ENCODE data around the gene SLC35D3. TPM values are rescaled to one million over a fixed set of nuclear protein-coding genes. Genes with fewer than 3 reads are reported as not detected.
"Not testable (repeated sequence)": the region's sequence is repeated elsewhere in the genome, so short reads cannot be mapped to it uniquely, and the experiment has no call there.

Gene SLC35D3
- total RNA-seq, 1 experiment from 2014 or later = not detected

DNA sequence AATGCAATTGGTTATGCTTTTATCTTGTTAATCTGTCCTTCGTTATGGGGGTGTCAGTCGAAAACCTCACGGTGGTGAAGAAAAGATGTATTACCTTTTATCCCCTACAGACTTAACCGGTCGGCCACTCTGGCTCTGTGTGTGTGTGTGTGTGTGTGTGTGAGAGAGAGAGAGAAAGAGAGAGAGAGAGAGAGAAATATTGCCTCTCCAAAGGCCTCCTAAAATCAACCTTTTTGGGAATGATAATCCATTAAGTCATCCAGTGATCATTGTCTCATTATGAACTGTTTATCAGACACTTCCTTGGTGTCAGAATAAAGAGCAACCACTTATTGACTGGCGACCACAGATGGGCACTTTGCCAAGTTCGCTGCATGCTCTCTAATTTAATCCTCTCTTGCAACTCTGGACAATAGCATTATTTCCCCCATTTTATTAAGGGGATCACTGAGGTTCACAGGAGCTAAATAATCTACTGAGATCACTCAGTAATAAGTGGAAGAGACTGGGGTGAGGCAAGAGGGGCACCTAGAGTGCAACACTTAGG is 30.7 kb downstream of the SLC35D3 start:
- Histone ChIP-seq H3K4me3 (no peak overlapping the region), H3K9me3 (no peaks in the 10 kb centered on the region), H3K27me3 (no peaks in the 10 kb centered on the region), H3K36me3 (no peaks in the 10 kb centered on the region)
- DNase-seq = no peak

DNA sequence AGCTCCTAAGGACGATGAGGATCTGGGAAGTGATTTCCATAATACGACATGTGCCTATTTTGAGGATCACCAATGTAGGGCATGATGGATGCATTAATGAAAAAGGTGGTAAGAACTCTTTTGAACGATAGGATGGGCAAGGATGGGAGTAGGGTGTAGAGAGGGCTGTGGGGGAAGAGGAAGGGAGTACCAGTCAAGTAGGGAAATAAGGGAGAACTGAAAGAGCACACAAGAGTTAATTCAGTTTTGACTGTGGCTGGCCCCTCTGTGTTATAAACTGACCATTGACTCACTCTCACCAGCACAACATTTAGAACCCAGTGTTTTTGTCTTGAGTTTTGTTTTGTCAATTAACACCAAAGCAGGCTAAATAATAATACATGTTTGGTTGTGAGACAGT is 33.0 kb downstream of the SLC35D3 start:
- no peak for DNase-seq
- no peaks in the 10 kb centered on the region for H3K9me3 ChIP-seq

DNA sequence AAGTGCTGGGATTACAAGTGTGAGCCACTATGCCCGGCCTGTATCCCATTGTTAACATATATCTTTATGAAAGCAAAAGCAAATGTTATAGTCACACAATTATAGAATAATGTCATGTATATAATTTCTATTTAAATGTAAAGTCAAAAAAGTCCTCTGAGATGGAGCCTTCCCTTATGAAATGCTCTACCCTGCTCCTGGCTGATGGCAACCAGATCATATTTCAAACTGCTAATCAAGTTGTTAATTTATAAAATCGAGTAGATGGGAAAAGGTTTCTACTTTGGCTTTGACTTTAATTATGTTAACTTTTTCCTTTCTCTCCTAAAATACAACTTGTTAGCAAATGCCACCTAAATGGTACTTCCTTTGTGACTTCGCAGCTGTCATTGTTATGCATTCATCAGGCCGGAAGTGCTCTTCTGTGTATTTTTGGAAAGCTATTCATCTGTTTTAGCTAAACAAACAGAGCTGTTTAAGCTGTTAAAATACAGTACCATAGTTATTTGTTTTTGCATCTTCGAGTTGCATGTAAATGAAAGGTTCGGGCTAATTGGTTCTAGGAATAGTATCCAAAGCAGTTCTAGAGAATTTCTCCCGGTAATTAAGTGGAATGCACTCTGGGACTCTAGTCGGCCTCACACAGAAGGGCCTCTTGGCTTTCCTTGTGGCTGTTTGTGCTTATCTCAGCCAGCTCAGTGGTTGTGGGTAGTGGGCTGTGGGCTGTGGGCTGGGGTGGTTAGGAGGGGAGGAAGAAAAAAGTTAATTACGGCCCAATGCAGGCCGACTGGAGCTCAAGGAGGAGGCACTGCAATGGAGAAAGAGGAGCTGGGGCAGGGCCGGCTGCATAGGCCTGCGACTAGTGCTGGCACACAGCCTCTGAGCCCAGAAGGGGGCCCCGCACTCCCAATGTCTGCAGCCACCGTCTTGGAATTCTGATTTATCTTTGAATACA is 34.8 kb downstream of the SLC35D3 start:
- no peak for DNase-seq
- H3K9me3 ChIP-seq = no peaks in the 10 kb centered on the region
- no peaks in the 10 kb centered on the region for H3K27me3 ChIP-seq
- H3K36me3 ChIP-seq = no peaks in the 10 kb centered on the region
- H3K4me3 ChIP-seq = no peak overlapping the region

More for the DNA sequence above, 33.0 kb downstream of the SLC35D3 start:
- H3K36me3 ChIP-seq = no peaks in the 10 kb centered on the region
- no peaks in the 10 kb centered on the region for H3K27me3 ChIP-seq
- no peak overlapping the region for H3K4me3 ChIP-seq

DNA sequence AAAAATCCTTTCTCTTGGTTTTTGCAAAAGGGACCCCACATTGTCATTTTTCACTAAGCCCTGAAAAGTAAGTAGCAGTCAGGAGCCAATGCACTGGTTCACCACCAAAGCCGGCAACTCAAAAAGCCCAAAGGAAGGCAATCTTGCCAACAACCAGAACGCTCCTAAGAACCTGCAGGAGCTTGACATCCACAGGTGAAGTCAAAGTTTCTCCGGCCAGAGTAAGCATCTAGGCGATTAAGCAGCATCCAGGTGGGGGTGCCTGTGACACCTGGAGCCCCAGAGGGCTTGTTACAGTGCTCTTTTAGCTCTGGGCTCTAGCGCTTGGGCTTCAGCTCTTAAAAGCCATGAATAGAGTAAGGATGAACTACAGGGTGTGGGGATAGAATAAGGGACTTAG is 36.1 kb downstream of the SLC35D3 start:
- Histone ChIP-seq H3K4me3 (no peak overlapping the region), H3K9me3 (no peaks in the 10 kb centered on the region), H3K27me3 (no peaks in the 10 kb centered on the region), H3K36me3 (no peaks in the 10 kb centered on the region)
- DNase-seq = no peak

DNA sequence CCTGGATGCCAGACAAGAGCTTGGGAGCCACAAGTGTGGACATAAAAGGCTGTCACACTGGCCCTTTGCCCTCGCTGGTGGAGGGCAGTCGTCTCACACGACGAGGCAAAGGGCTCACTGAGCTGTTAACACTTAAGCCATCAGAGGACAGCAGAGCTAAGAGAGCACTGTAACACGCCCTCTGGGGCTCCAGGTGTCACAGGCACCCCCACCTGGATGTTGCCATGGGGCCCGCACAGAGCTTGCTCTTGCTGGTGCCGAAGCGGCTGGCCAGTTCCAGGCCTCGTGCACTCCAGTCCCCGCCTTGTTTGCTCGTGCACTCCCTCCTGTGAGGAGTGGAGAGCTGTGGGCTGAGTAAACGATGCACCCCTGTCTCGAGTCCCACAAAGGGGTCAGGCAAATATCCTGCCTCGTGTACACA is 37.4 kb downstream of the SLC35D3 start:
- DNase-seq = no peak
- no peaks in the 10 kb centered on the region for H3K36me3 ChIP-seq
- no peaks in the 10 kb centered on the region for H3K27me3 ChIP-seq
- H3K4me3 ChIP-seq = no peak overlapping the region
- no peaks in the 10 kb centered on the region for H3K9me3 ChIP-seq

DNA sequence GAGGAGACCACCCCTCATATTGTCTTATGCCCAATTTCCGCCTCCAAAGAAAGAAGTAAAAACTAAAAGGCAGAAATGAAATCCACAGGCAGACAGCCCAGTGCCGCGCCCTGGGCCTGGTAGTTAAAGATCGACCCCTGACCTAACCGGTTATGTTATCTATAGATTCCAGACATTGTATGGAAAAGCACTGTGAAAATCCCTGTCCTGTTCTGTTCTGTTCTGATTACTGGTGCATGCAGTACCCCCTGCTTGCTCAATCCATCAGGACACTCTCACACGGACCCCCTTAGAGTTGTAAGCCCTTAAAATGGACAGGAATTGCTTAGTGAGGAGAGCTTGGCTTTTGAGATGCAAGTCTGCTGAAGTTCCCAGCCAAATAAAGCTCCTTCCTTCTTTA is 37.8 kb downstream of the SLC35D3 start:
- H3K27me3 ChIP-seq, DNase-seq, H3K4me3 ChIP-seq, H3K36me3 ChIP-seq, H3K9me3 ChIP-seq: not testable (repeated sequence)

DNA sequence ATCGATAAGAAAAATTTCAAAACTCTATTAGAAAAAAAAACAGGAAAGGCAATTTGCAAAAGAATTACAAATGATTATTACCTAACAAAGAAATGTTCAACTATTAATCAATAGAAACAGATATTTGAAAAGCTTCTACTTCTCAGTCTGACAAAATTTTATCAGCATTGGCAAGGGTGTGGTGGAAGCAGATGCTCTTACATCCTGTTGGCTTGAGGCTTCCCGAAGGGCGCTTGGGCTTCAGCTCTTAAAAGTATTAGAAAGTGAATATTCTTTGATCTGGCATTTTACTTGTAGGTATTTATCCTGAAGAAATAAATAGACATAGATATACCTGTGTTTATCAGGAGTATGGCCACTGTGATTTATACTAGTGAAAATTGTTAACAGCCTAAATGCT is 38.7 kb downstream of the SLC35D3 start:
- Histone ChIP-seq H3K4me3 (no peak overlapping the region), H3K27me3 (no peaks in the 10 kb centered on the region), H3K36me3 (no peaks in the 10 kb centered on the region), H3K9me3 (no peaks in the 10 kb centered on the region)
- no peak for DNase-seq

DNA sequence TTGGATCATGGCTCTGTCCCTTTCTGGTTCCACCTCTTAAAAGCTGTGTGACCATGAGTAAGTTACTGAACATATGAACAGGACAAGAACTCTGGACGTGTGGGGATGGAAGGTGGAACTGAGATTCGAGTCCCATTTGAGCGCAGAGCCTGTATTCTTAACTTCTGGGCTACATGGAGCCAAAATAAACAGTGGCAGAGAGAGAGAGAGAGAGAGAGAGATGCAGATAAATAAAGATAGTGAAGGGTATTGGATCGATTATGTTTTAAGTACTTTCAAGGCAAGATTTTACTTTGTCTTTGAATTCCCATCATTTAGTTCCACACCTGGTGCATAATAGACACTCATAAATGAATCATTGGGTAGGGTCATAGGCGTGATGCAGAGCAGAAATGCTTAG is 39.7 kb downstream of the SLC35D3 start:
- H3K9me3 ChIP-seq = no peaks in the 10 kb centered on the region
- no peak overlapping the region for H3K4me3 ChIP-seq
- DNase-seq = no peak
- H3K27me3 ChIP-seq = no peaks in the 10 kb centered on the region
- no peaks in the 10 kb centered on the region for H3K36me3 ChIP-seq

DNA sequence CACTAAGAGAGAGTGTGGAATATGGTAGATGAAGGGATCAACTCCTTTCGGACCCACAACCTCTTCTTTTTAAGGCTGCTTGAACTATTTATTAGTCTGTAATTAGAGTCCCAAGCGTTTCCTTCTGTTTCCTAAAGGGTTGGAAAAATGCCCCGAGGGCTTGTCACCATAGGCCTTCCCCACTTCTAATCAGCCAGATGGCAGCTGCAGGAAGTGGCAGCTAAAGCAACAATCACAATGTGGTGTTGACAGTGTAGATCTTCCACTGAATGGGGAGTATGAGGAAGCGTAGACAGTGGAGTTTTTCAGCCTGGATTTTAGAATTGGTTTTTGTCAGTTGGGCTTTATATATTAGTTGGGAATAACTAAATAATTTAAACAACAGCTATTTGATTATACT is 40.6 kb downstream of the SLC35D3 start:
- DNase-seq = no peak
- Histone ChIP-seq H3K4me3 (no peak overlapping the region), H3K9me3 (no peaks in the 10 kb centered on the region), H3K36me3 (no peaks in the 10 kb centered on the region), H3K27me3 (no peaks in the 10 kb centered on the region)

DNA sequence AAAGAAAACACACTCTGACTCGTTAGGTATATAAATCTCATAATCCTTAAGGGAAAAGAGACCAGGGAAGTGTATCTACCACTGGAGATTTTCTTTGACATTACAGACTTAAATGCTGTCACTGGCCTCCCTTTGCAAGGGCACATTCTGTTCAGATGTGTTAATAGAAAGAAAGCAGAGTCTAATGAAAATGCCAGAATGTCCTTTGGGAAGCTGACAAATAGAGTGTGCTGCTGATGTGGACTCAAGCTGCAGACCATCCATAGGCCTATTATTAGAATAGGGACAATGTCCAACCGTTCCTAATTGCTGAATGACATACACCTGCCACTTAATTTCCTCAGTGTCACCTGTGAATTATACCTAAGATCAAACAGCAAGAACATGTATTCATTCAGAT is 41.2 kb downstream of the SLC35D3 start:
- Histone ChIP-seq H3K27me3 (no peaks in the 10 kb centered on the region), H3K4me3 (no peak overlapping the region), H3K36me3 (no peaks in the 10 kb centered on the region), H3K9me3 (no peaks in the 10 kb centered on the region)
- no peak for DNase-seq

DNA sequence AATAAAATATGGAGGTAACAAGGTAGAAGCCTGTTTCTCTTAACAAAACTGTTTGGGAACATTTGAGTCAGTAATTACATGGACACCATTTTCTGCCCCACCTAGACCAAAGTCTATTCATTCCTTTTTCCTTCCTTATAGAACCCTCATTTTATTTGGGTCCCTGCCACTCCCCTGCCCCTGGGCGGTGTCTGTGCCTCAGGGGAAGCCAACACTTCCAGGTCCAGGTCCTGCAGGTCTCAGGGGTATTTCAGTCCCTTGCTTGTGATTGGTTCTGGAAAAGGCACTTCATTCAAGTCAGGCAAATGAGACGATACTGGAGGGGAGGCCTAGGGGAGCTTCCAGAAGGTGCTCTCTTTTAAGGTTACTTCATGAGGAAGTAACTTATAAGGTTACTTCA is 42.3 kb downstream of the SLC35D3 start:
- Histone ChIP-seq H3K9me3 (no peaks in the 10 kb centered on the region), H3K36me3 (no peaks in the 10 kb centered on the region), H3K4me3 (no peak overlapping the region), H3K27me3 (no peaks in the 10 kb centered on the region)
- DNase-seq = no peak

DNA sequence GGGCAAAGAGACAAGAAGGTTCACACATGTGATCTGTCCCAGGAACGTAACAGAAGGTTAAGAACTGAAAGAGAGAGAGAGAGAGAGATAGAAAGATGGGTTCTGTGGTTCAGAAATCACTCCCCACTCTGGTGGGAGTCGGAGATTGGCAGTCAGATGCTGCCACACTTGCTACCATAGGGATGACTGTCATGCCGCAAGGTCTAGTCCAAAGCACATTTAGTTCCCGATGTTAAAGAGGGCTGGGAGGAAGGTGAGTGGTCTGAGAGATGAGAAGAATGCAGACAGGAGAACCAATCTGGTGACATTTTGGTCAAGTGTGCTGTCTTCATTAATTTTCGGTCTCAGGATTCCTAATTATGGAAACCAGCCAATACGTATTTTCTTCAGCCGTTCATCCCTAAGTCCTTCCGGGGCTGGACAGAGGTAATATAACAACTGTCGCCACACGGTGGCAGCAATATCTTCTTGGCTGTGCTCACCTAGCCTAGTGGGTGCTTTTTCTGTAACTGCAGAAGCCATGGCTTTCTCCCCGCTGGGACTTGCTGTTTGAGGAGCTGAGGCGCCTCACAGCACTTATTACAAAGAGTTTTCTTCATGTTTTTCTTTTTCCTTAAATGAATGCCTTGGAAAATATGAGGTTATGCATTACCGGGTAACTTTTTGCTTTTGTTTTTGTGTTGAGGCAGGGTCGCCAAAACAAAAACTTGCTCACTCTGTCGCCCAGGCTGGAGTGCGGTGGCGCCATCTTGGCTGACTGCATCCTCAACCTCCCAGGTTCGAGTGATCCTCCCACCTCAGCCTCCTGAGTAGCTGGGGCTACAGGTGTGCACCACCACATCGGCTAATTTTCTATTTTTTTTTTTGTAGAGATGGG is 46.0 kb downstream of the SLC35D3 start:
- no peaks in the 10 kb centered on the region for H3K9me3 ChIP-seq
- peak; percentile 61 for DNase-seq

DNA sequence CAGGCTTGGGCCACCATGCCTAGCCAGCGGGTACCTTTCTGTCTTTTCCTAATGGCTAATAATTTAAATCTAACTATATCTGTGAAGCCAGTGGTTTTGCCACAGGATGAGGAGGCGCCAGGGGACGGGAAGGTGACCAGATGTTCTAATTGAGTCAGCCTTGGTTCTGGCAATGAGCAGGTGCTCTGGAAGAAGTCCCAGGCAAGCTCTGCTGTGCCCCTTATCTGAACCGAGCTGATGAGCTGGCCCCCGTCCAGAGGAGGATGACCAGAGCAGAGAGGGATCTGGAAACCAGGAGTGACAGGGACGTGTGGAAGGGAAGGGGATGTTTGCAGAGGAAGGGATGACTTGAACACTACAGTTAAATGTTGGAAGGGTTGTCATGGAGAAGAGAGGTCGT is 46.7 kb downstream of the SLC35D3 start:
- no peaks in the 10 kb centered on the region for H3K9me3 ChIP-seq
- no peaks in the 10 kb centered on the region for H3K36me3 ChIP-seq
- no peaks in the 10 kb centered on the region for H3K27me3 ChIP-seq
- no peak for DNase-seq
- H3K4me3 ChIP-seq = no peak overlapping the region

More for the DNA sequence above, 46.0 kb downstream of the SLC35D3 start:
- H3K36me3 ChIP-seq = no peaks in the 10 kb centered on the region
- H3K27me3 ChIP-seq = no peaks in the 10 kb centered on the region
- H3K4me3 ChIP-seq = no peak overlapping the region

DNA sequence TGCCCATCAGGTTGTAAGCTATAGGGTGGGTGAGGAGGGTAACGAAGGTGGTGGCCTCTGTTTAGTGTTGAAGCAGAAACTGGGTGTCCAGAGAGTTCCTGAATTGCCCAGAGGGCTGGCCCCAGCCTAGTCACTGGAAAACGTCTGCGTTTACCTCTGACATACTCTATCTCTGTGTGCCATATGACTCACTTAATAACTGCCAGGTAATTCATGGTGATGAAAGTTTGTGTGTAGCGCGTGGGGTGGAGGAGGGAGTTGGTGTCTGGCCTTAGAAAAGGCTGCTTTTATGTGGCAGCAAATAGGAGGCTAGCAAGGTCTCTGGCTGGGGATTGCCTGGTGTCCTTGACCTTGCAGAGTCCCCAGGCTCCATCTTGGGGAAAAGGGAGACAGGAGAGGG is 47.3 kb downstream of the SLC35D3 start:
- no peaks in the 10 kb centered on the region for H3K27me3 ChIP-seq
- H3K4me3 ChIP-seq = no peak overlapping the region
- H3K9me3 ChIP-seq = no peaks in the 10 kb centered on the region
- no peak for DNase-seq
- H3K36me3 ChIP-seq = no peaks in the 10 kb centered on the region

DNA sequence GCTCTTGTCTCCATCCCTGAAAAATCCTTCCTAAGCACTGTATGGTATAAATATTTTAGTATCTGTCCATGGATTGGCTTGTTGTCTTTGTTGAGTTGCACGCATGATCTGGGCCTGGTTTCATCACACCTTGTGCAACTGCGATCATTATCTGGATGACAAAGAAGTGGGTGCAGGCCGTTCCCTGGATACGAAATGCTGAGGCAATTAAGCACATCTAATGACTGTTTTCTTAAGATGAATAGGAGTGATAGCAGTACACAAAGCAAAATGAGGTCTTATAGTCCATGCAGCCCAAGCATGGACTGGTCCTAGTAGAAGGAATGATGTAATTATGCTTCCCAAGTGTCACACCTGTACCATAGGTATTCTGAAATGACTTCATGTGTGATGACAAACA is 47.8 kb downstream of the SLC35D3 start:
- no peak for DNase-seq
- Histone ChIP-seq H3K27me3 (no peaks in the 10 kb centered on the region), H3K4me3 (no peak overlapping the region), H3K9me3 (no peaks in the 10 kb centered on the region), H3K36me3 (no peaks in the 10 kb centered on the region)

DNA sequence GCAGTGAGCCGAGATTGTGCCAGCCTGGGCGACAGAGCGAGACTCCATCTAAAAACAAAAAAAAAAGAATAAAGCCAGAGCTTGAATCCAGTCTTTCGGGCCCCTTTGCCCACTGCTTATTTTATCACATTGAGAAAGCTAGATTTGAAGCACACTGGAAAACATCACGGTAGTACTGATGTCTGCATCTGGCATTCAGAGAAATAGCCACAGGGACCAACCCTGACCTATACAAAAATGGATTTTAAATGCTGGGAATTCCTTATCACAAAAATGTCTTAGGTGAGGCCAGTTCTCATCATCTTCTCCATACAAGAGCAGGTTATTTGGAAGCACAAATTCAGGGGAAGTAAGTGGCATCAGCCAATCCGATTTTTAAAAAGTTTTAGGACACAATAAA is 49.5 kb downstream of the SLC35D3 start:
- Histone ChIP-seq H3K9me3 (no peaks in the 10 kb centered on the region), H3K36me3 (no peaks in the 10 kb centered on the region), H3K4me3 (no peak overlapping the region), H3K27me3 (no peaks in the 10 kb centered on the region)
- no peak for DNase-seq

DNA sequence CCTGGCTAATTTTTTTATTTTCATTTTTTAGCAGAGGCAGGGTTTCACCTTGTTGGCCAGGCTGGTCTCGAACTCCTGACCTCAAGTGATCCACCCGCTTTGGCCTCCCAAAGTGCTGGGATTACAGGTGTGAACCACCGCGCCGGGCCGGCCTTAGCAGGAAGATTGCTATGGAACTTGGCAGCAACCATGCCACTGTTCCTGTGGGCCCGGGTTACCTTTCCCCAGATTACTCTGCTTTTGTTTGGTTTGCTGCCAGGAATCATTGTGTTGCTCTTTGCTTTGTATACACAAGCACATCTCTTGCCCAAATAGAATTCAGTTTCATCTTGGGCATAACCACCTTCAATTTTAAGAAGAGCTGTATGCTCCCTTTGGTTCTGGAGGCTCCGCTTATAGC is 51.7 kb downstream of the SLC35D3 start:
- not testable (repeated sequence) for DNase-seq

More for the DNA sequence above, 51.7 kb downstream of the SLC35D3 start:
- not testable (repeated sequence) for H3K36me3 ChIP-seq, H3K9me3 ChIP-seq, H3K27me3 ChIP-seq, H3K4me3 ChIP-seq
